Endodermal cell (in vitro differentiated cells): ENCODE results near the gene ZDHHC14. TPM values are rescaled to one million over a fixed set of nuclear protein-coding genes. Genes with fewer than 3 reads are reported as not detected.

ENCODE experiments used
- DNase-seq: peaks from one replicate; pipeline ENCODE4 v3.0.0-alpha.2; 2017
- H3K27ac ChIP-seq: 2 replicates; pipeline ENCODE4 v1.5.1; 2013; ENCODE audit warnings: mild to moderate bottlenecking, low read depth, low read length, moderate library complexity
- H3K27me3 ChIP-seq: 2 replicates; pipeline ENCODE4 v1.6.1; 2013; ENCODE audit warnings: mild to moderate bottlenecking, low read length, moderate library complexity; ENCODE audit not compliant: insufficient read depth, control insufficient read depth, poor library complexity, severe bottlenecking
- H3K36me3 ChIP-seq: 2 replicates; pipeline ENCODE4 v1.7.0; 2013; ENCODE audit warnings: mild to moderate bottlenecking, low read length, moderate library complexity; ENCODE audit not compliant: control insufficient read depth, insufficient read depth
- H3K4me1 ChIP-seq: one replicate; pipeline ENCODE4 v1.7.0; 2013; ENCODE audit warnings: low read length; ENCODE audit not compliant: control insufficient read depth, insufficient read depth
- H3K4me3 ChIP-seq: 2 replicates; pipeline ENCODE4 v1.5.1; 2013; ENCODE audit warnings: mild to moderate bottlenecking, low read length, moderate library complexity
- H3K9ac ChIP-seq: 2 replicates; pipeline ENCODE4 v1.6.1; 2013; ENCODE audit warnings: mild to moderate bottlenecking, low read length, moderate library complexity; ENCODE audit not compliant: poor library complexity, severe bottlenecking; ENCODE audit errors: extremely low read depth
- H3K9me3 ChIP-seq: 2 replicates; pipeline ENCODE4 v1.6.1; 2013; ENCODE audit warnings: mild to moderate bottlenecking, low read length, moderate library complexity; ENCODE audit not compliant: control insufficient read depth
- H3K27ac Mint-ChIP-seq: 2 replicates; pipeline ENCODE4 v1.8.0; 2020; ENCODE audit warnings: mixed read lengths
- H3K27me3 Mint-ChIP-seq: 2 replicates; pipeline ENCODE4 v1.8.0; 2021; ENCODE audit warnings: mild to moderate bottlenecking, mixed read lengths; ENCODE audit not compliant: insufficient read depth
- H3K36me3 Mint-ChIP-seq: 2 replicates; pipeline ENCODE4 v1.8.0; 2020; ENCODE audit warnings: low read depth, mixed read lengths
- H3K4me1 Mint-ChIP-seq: 2 replicates; pipeline ENCODE4 v1.8.0; 2020; ENCODE audit warnings: mixed read lengths
- H3K4me3 Mint-ChIP-seq: 2 replicates; pipeline ENCODE4 v1.8.0; 2020; ENCODE audit warnings: mild to moderate bottlenecking, moderate library complexity, mixed read lengths
- H3K9me3 Mint-ChIP-seq: 2 replicates; pipeline ENCODE4 v1.8.0; 2020; ENCODE audit warnings: mild to moderate bottlenecking, mixed read lengths
- CTCF ChIP-seq: fragments of 200-600 bp; sonication (generic); conservative IDR thresholded peaks from 2 replicates; pipeline ENCODE4 v1.5.0; 2021; ENCODE audit warnings: antibody characterized with exemption, mild to moderate bottlenecking
- WGBS, 2 experiments: methylation state at CpG; one replicate each; pipeline versions ENCODE4 v1.1.5 to v1.1.7; 2013; ENCODE audit warnings: missing lambda C conversion rate in 2 of 2, mixed read lengths in 1 of 2; ENCODE audit not compliant: insufficient coverage in 1 of 2, insufficient read length in 1 of 2; 5-methylcytosine and 5-hydroxymethylcytosine counted together
- total RNA-seq, 2 donors: library from RNA; stranded (reverse); fragmentation: NEBNext Ultra II Directional in 1 of 2; extraction: Animal tissue kit (Norgen Biotek cat#: 25700) in 1 of 2; gene quantifications; 2 replicates in 1 of 2; 3 replicates in 1 of 2; pipeline ENCODE4 v1.2.1, GENCODE V29; 2021

The ZDHHC14 gene
- total RNA-seq, 2 donors from 2014 or later: 2.3 to 4.5 TPM

- Mint-ChIP-seq H3K27me3 (no peaks in the 10 kb centered on the region), H3K27ac (no peak overlapping the region)
- TF ChIP-seq CTCF: no peak
These were observed 240.4 kb downstream of the ZDHHC14 start for GRCh38 chr6:157621406-157621805.

GRCh38 chr6:157622427-157622826 lies 241.4 kb downstream of the ZDHHC14 start:
- peak; percentile 17 for DNase-seq
- Histone ChIP-seq H3K27me3 (no peaks in the 10 kb centered on the region), H3K4me3 (no peak overlapping the region), H3K9me3 (no peaks in the 10 kb centered on the region), H3K27ac (no peak overlapping the region), H3K9ac (no peak overlapping the region), H3K4me1 (no peaks in the 10 kb centered on the region), H3K36me3 (no peaks in the 10 kb centered on the region)
- no peak for TF ChIP-seq CTCF
- H3K4me1 Mint-ChIP-seq: peaks cover 1% of the 10 kb centered on the region
- WGBS, 2 experiments: 90 to 96% methylated on average over 3 of the region's 3 CpGs
- no peaks in the 10 kb centered on the region for H3K36me3 Mint-ChIP-seq
- H3K27ac Mint-ChIP-seq: no peak overlapping the region
- no peak overlapping the region for H3K4me3 Mint-ChIP-seq
- no peaks in the 10 kb centered on the region for H3K9me3 Mint-ChIP-seq
- no peaks in the 10 kb centered on the region for H3K27me3 Mint-ChIP-seq

More at GRCh38 chr6:157621406-157621805, 240.4 kb downstream of the ZDHHC14 start:
- no peak overlapping the region for H3K27ac ChIP-seq
- H3K36me3 ChIP-seq: no peaks in the 10 kb centered on the region
- Mint-ChIP-seq H3K4me3 (no peak overlapping the region), H3K9me3 (no peaks in the 10 kb centered on the region), H3K4me1 (peaks cover 1% of the 10 kb centered on the region), H3K36me3 (no peaks in the 10 kb centered on the region)
- no peaks in the 10 kb centered on the region for H3K4me1 ChIP-seq
- 84 to 93% methylated on average over 6 of the region's 6 CpGs for WGBS, 2 experiments
- H3K4me3 ChIP-seq: no peak overlapping the region
- peak; percentile 5 for DNase-seq
- no peaks in the 10 kb centered on the region for H3K9me3 ChIP-seq
- no peak overlapping the region for H3K9ac ChIP-seq
- no peaks in the 10 kb centered on the region for H3K27me3 ChIP-seq

- Mint-ChIP-seq H3K9me3 (no peaks in the 10 kb centered on the region), H3K4me3 (no peak overlapping the region), H3K27ac (no peak overlapping the region), H3K4me1 (peaks cover 9% of the 10 kb centered on the region), H3K36me3 (no peaks in the 10 kb centered on the region), H3K27me3 (no peaks in the 10 kb centered on the region)
- no peaks in the 10 kb centered on the region for H3K36me3 ChIP-seq
- H3K9ac ChIP-seq: no peak overlapping the region
- H3K27me3 ChIP-seq: no peaks in the 10 kb centered on the region
- no peak overlapping the region for H3K27ac ChIP-seq
- H3K9me3 ChIP-seq: no peaks in the 10 kb centered on the region
- no peak overlapping the region for H3K4me3 ChIP-seq
- no peak for TF ChIP-seq CTCF
- WGBS, 2 experiments: 85 to 91% methylated on average over 3 to 7 of the region's 7 CpGs
- no peak for DNase-seq
- no peaks in the 10 kb centered on the region for H3K4me1 ChIP-seq
These were observed 244.1 kb downstream of the ZDHHC14 start for GRCh38 chr6:157625111-157625510.
